ENCODE results near the gene LY86. TPM values are rescaled to one million over a fixed set of nuclear protein-coding genes. Genes with fewer than 3 reads are reported as not detected.

Gene LY86
- total RNA-seq, 1 donor from 2014 or later: not detected

GRCh38 chr6:6645261-6645917 is 56.9 kb downstream of the LY86 start:
- no peak for TF ChIP-seq CTCF (IDR thresholded peaks at IDR 0.05; ENCODE audit: partially characterized antibody, unreplicated experiment)
- H3K4me3 Mint-ChIP-seq (ENCODE audit: unreplicated experiment): no peak overlapping the region
- H3K36me3 Mint-ChIP-seq (ENCODE audit: unreplicated experiment): no peaks in the 10 kb centered on the region
- no peaks in the 10 kb centered on the region for H3K4me1 Mint-ChIP-seq (ENCODE audit: low read depth, unreplicated experiment)
- no peaks in the 10 kb centered on the region for H3K27me3 Mint-ChIP-seq (ENCODE audit: unreplicated experiment)
- no peaks in the 10 kb centered on the region for H3K9me3 Mint-ChIP-seq (ENCODE audit: unreplicated experiment)
- H3K27ac Mint-ChIP-seq (ENCODE audit: unreplicated experiment): no peak overlapping the region
- DNase-seq: no peak

GRCh38 chr6:6646384-6646783 is 57.9 kb downstream of the LY86 start:
- DNase-seq: no peak
- no peak overlapping the region for H3K27ac Mint-ChIP-seq (ENCODE audit: unreplicated experiment)
- no peaks in the 10 kb centered on the region for H3K27me3 Mint-ChIP-seq (ENCODE audit: unreplicated experiment)
- no peak overlapping the region for H3K4me3 Mint-ChIP-seq (ENCODE audit: unreplicated experiment)
- TF ChIP-seq CTCF (IDR thresholded peaks at IDR 0.05; ENCODE audit: partially characterized antibody, unreplicated experiment): no peak
- no peaks in the 10 kb centered on the region for H3K36me3 Mint-ChIP-seq (ENCODE audit: unreplicated experiment)
- H3K4me1 Mint-ChIP-seq (ENCODE audit: low read depth, unreplicated experiment): no peaks in the 10 kb centered on the region
- no peaks in the 10 kb centered on the region for H3K9me3 Mint-ChIP-seq (ENCODE audit: unreplicated experiment)

GRCh38 chr6:6646859-6647258 is 58.3 kb downstream of the LY86 start:
- Mint-ChIP-seq H3K36me3 (ENCODE audit: unreplicated experiment) (no peaks in the 10 kb centered on the region), H3K27me3 (ENCODE audit: unreplicated experiment) (no peaks in the 10 kb centered on the region), H3K4me3 (ENCODE audit: unreplicated experiment) (no peak overlapping the region), H3K4me1 (ENCODE audit: low read depth, unreplicated experiment) (no peaks in the 10 kb centered on the region), H3K9me3 (ENCODE audit: unreplicated experiment) (no peaks in the 10 kb centered on the region), H3K27ac (ENCODE audit: unreplicated experiment) (no peak overlapping the region)
- no peak for TF ChIP-seq CTCF (IDR thresholded peaks at IDR 0.05; ENCODE audit: partially characterized antibody, unreplicated experiment)
- DNase-seq: no peak

GRCh38 chr6:6648692-6649343 is 60.3 kb downstream of the LY86 start:
- no peak overlapping the region for H3K4me3 Mint-ChIP-seq (ENCODE audit: unreplicated experiment)
- H3K4me1 Mint-ChIP-seq (ENCODE audit: low read depth, unreplicated experiment): peaks cover 2% of the 10 kb centered on the region
- no peak for DNase-seq
- no peak for TF ChIP-seq CTCF (IDR thresholded peaks at IDR 0.05; ENCODE audit: partially characterized antibody, unreplicated experiment)
- no peaks in the 10 kb centered on the region for H3K36me3 Mint-ChIP-seq (ENCODE audit: unreplicated experiment)
- no peaks in the 10 kb centered on the region for H3K9me3 Mint-ChIP-seq (ENCODE audit: unreplicated experiment)
- peaks cover 2% of the 10 kb centered on the region for H3K27me3 Mint-ChIP-seq (ENCODE audit: unreplicated experiment)
- H3K27ac Mint-ChIP-seq (ENCODE audit: unreplicated experiment): no peak overlapping the region

GRCh38 chr6:6649824-6650349 is 61.4 kb downstream of the LY86 start:
- H3K36me3 Mint-ChIP-seq (ENCODE audit: unreplicated experiment): no peaks in the 10 kb centered on the region
- H3K9me3 Mint-ChIP-seq (ENCODE audit: unreplicated experiment): no peaks in the 10 kb centered on the region
- no peak overlapping the region for H3K4me3 Mint-ChIP-seq (ENCODE audit: unreplicated experiment)
- no peak overlapping the region for H3K27ac Mint-ChIP-seq (ENCODE audit: unreplicated experiment)
- peaks cover 4% of the 10 kb centered on the region for H3K27me3 Mint-ChIP-seq (ENCODE audit: unreplicated experiment)
- no peak for TF ChIP-seq CTCF (IDR thresholded peaks at IDR 0.05; ENCODE audit: partially characterized antibody, unreplicated experiment)
- no peak for DNase-seq
- peaks cover 8% of the 10 kb centered on the region for H3K4me1 Mint-ChIP-seq (ENCODE audit: low read depth, unreplicated experiment)
